DMS 273 (cell line): ENCODE results near the gene DARS1.

Source experiments
- DNase-seq: peaks from one replicate; lab custom pipeline; 2025; ENCODE audit not compliant: unreplicated experiment; lab: John Stamatoyannopoulos, UW

The DARS1 gene

GRCh38 chr2:135985018-135985825, at the start of gene DARS1:
Gene DARS1, minus strand, starts transcription at chr2:135985626. Its CDS starts 158 bp downstream, at chr2:135985468.
- DNase-seq: peak; percentile 99

GRCh38 chr2:136034629-136035028, 49.2 kb upstream of the DARS1 start:
- DNase-seq: no peak

- no peak for DNase-seq
Observed at GRCh38 chr2:136032817-136033535, 47.5 kb upstream of the DARS1 start.

- no peak for DNase-seq
Observed at GRCh38 chr2:136032192-136032591, 46.8 kb upstream of the DARS1 start.

- no peak for DNase-seq
Observed at GRCh38 chr2:136031711-136032110, 46.3 kb upstream of the DARS1 start.

GRCh38 chr2:136030406-136030805, 45.0 kb upstream of the DARS1 start:
- no peak for DNase-seq

GRCh38 chr2:136029149-136029548, 43.7 kb upstream of the DARS1 start:
- no peak for DNase-seq

- DNase-seq: no peak
Observed at GRCh38 chr2:136028001-136028400, 42.6 kb upstream of the DARS1 start.

- DNase-seq: no peak
Observed at GRCh38 chr2:136027112-136027511, 41.7 kb upstream of the DARS1 start.

GRCh38 chr2:136025057-136025973, 39.9 kb upstream of the DARS1 start:
- peak; percentile 95 for DNase-seq

- no peak for DNase-seq
Observed at GRCh38 chr2:136024616-136025015, 39.2 kb upstream of the DARS1 start.

- DNase-seq: no peak
Observed at GRCh38 chr2:136024185-136024584, 38.8 kb upstream of the DARS1 start.

- DNase-seq: no peak
Observed at GRCh38 chr2:136023416-136023815, 38.0 kb upstream of the DARS1 start.

- DNase-seq: no peak
Observed at GRCh38 chr2:136022396-136023146, 37.1 kb upstream of the DARS1 start.

GRCh38 chr2:136021976-136022375, 36.5 kb upstream of the DARS1 start:
- no peak for DNase-seq

GRCh38 chr2:136021406-136021805, 36.0 kb upstream of the DARS1 start:
- no peak for DNase-seq

- DNase-seq: no peak
Observed at GRCh38 chr2:136020831-136021230, 35.4 kb upstream of the DARS1 start.

- no peak for DNase-seq
Observed at GRCh38 chr2:136019825-136020224, 34.4 kb upstream of the DARS1 start.

GRCh38 chr2:136019306-136019705, 33.9 kb upstream of the DARS1 start:
- DNase-seq: no peak

GRCh38 chr2:136017786-136018185, 32.4 kb upstream of the DARS1 start:
- no peak for DNase-seq

GRCh38 chr2:136016836-136017235, 31.4 kb upstream of the DARS1 start:
- DNase-seq: no peak
